HepG2 (cell line): ENCODE results near the gene ZNF770. TPM values are rescaled to one million over a fixed set of nuclear protein-coding genes. Genes with fewer than 3 reads are reported as not detected.

Experiments
- ATAC-seq: fragments of 200-7000 bp; cut with Tn5 transposase; 3 replicates; pipeline ENCODE4 v1.9.1; 2020; ENCODE audit warnings: mild to moderate bottlenecking, moderate library complexity
- BruUV-seq: library from RNA; stranded (reverse); fragments of 400-500 nt; replicated peaks from 2 replicates; lab custom pipeline; 2021; lab: Mats Ljungman, UMichigan
- CTCF ChIA-PET: fragments of 300-600 bp; formaldehyde crosslinking; extraction: SDS; loops from one replicate; lab custom pipeline; 2021; ENCODE audit warnings: low total read pairs, inconsistent platforms, low intra/inter-chr PET ratio; lab: Yijun Ruan, JAX
- POLR2A ChIA-PET: fragments of 350-600 bp; sonication (Branson Sonifier 250); formaldehyde crosslinking; loops from one replicate; lab custom pipeline; 2020; ENCODE audit warnings: antibody characterized with exemption, inconsistent platforms; lab: Yijun Ruan, JAX
- DNase-seq: peaks from one replicate; pipeline ENCODE4 v3.0.0-alpha.2; 2015; ENCODE audit warnings: low spot score
- FAIRE-seq: peaks from 3 replicates; lab custom pipeline; 2011; peaks lifted over from hg19 to GRCh38; lab: Jason Lieb, UNC
- H2AFZ ChIP-seq: one replicate; pipeline ENCODE4 v1.6.1; 2011; ENCODE audit warnings: low read length, inconsistent platforms
- H3K27ac ChIP-seq: fragments of 300-600 bp; 3 replicates; pipeline ENCODE4 v1.8.0; 2011; ENCODE audit warnings: mixed run types, mild to moderate bottlenecking, mixed read lengths, low read length, inconsistent platforms; ENCODE audit not compliant: insufficient read depth; ENCODE audit errors: extremely low read length
- H3K27me3 ChIP-seq, 2 experiments: fragments of 200-600 bp in 1 of 2; 2 replicates in 1 of 2; 3 replicates in 1 of 2; pipeline versions ENCODE4 v1.6.0 to v1.8.0; 2011; ENCODE audit warnings: low read length in 2 of 2, mild to moderate bottlenecking in 2 of 2, moderate library complexity in 2 of 2, inconsistent platforms in 1 of 2; ENCODE audit not compliant: insufficient read depth in 2 of 2, control insufficient read depth in 1 of 2
- H3K36me3 ChIP-seq, 2 experiments: fragments of 200-600 bp in 1 of 2; replicated peaks in 1 of 2; 2 replicates in 1 of 2; 3 replicates in 1 of 2; pipeline versions ENCODE4 v1.5.1 to v1.8.0; 2011; ENCODE audit warnings: low read length in 2 of 2, inconsistent platforms in 1 of 2; ENCODE audit not compliant: insufficient read depth in 2 of 2, control insufficient read depth in 1 of 2
- H3K4me1 ChIP-seq: 2 replicates; pipeline ENCODE4 v1.5.1; 2012; ENCODE audit warnings: low read length, inconsistent platforms; ENCODE audit not compliant: insufficient read depth
- H3K4me2 ChIP-seq: 2 replicates; pipeline ENCODE4 v1.6.0; 2011; ENCODE audit warnings: low read depth, low read length, inconsistent platforms
- H3K4me3 ChIP-seq, 3 experiments: fragments of 200-600 bp in 1 of 3; sonication (generic), shearing (Covaris generic) in 1 of 3; replicated peaks in 1 of 3; 2 replicates each; pipeline ENCODE4 v1.5.1; 2011 to 2016; ENCODE audit warnings: low read length in 3 of 3, inconsistent platforms in 2 of 3, low read depth in 2 of 3, mild to moderate bottlenecking in 2 of 3, control low read depth in 1 of 3, mixed read lengths in 1 of 3; ENCODE audit not compliant: insufficient read depth in 1 of 3
- H3K79me2 ChIP-seq: one replicate; pipeline ENCODE4 v1.6.1; 2011; ENCODE audit warnings: low read length, inconsistent platforms; ENCODE audit not compliant: insufficient read depth
- H3K9ac ChIP-seq: 2 replicates; pipeline ENCODE4 v1.6.0; 2011; ENCODE audit warnings: mild to moderate bottlenecking, low read depth, low read length, inconsistent platforms; ENCODE audit not compliant: insufficient read depth
- H3K9me3 ChIP-seq: 2 replicates; pipeline ENCODE4 v1.5.1; 2012; ENCODE audit warnings: mild to moderate bottlenecking, low read length
- H4K20me1 ChIP-seq: 2 replicates; pipeline ENCODE4 v1.6.0; 2011; ENCODE audit warnings: inconsistent platforms, mild to moderate bottlenecking, low read length, moderate library complexity; ENCODE audit not compliant: insufficient read depth
- DBP ChIP-seq: sonication (generic); formaldehyde crosslinking; IDR thresholded peaks from 2 replicates; pipeline ENCODE4 v1.4.0; 2020; ENCODE audit warnings: missing genetic modification reagents; ENCODE audit errors: not compliant biosample characterization
- KDM5A ChIP-seq: fragments of 200-600 bp; sonication (generic); IDR thresholded peaks from 2 replicates; pipeline ENCODE4 v1.7.0; 2018; ENCODE audit warnings: antibody characterized with exemption, mild to moderate bottlenecking, low read length, borderline replicate concordance
- KIAA2018 ChIP-seq: sonication (generic); formaldehyde crosslinking; IDR thresholded peaks from 2 replicates; pipeline ENCODE4 v1.5.0; 2020; ENCODE audit warnings: mild to moderate bottlenecking, missing genetic modification reagents, borderline replicate concordance
- TOPORS ChIP-seq: sonication (generic); formaldehyde crosslinking; IDR thresholded peaks from 2 replicates; pipeline ENCODE4 v1.8.0; 2023; ENCODE audit warnings: mild to moderate bottlenecking, missing genetic modification reagents
- ZNF232 ChIP-seq: sonication (generic); formaldehyde crosslinking; IDR thresholded peaks from 2 replicates; pipeline ENCODE4 v1.4.0; 2020; ENCODE audit warnings: missing genetic modification reagents, borderline replicate concordance
- ZNF674 ChIP-seq: sonication (generic); formaldehyde crosslinking; IDR thresholded peaks from 2 replicates; pipeline ENCODE4 v1.5.0; 2020; ENCODE audit warnings: low read depth, mild to moderate bottlenecking, missing genetic modification reagents
- ZNF773 ChIP-seq: sonication (generic); formaldehyde crosslinking; IDR thresholded peaks from 2 replicates; pipeline ENCODE4 v1.4.0; 2020; ENCODE audit warnings: missing genetic modification reagents, borderline replicate concordance
- ZNF784 ChIP-seq: sonication (generic); formaldehyde crosslinking; IDR thresholded peaks from 2 replicates; pipeline ENCODE4 v1.5.1; 2020; ENCODE audit warnings: missing genetic modification reagents, mild to moderate bottlenecking, borderline replicate concordance
- WGBS: methylation state at CpG from one replicate; pipeline ENCODE4 v1.1.6; 2017; ENCODE audit warnings: low lambda C conversion rate; 5-methylcytosine and 5-hydroxymethylcytosine counted together
- in situ Hi-C: cut with HindIII; loops from 2 replicates; pipeline ENCODE4 v1.10.0; 2017; ENCODE audit warnings: low pct_unique_long_range_greater_than_20kb; ENCODE audit not compliant: extremely low pct_ligation_motif_present
- intact Hi-C: fragments of 100-400 bp; cut with micrococcal nuclease; formaldehyde crosslinking; loops from one replicate; pipeline ENCODE4 v1.10.0; 2022; ENCODE audit not compliant: unreplicated experiment
- polyA plus RNA-seq, 8 experiments: library from polyadenylated mRNA; depleted of rRNA in 3 of 8; stranded (reverse) in 7 of 8; unstranded in 1 of 8; fragments of >200 nt; fragmentation: Illumina TruSeq in 4 of 8; extraction: Trizol in 4 of 8; gene quantifications; 2 replicates each; pipeline versions ENCODE4 v1.2.1 to v1.2.3, GENCODE V29; 2011 to 2016; ENCODE audit warnings: low read depth in 4 of 8, missing spikeins in 1 of 8, mixed read lengths in 1 of 8; ENCODE audit not compliant: insufficient read depth in 1 of 8
- total RNA-seq, 5 experiments: library from RNA; depleted of rRNA; stranded (reverse); fragments of >200 nt; fragmentation: Illumina TruSeq; extraction: Trizol; gene quantifications; 2 replicates each; pipeline ENCODE4 v1.2.3, GENCODE V29; 2016; ENCODE audit warnings: low read depth in 1 of 5

The ZNF770 gene
- total and polyA plus RNA-seq, 2 of the 13 experiments (the other 11 are each of a cell fraction or from before 2014, with no cell fraction given) = 15.5 to 33.1 TPM

- H3K27me3 ChIP-seq = no peaks in the 10 kb centered on the region
- H2AFZ ChIP-seq = no peak overlapping the region
- ATAC-seq = no peak
- H3K27ac ChIP-seq = no peak overlapping the region
- no peak for DNase-seq
- CTCF ChIA-PET = no interaction called here
- no peaks in the 10 kb centered on the region for H3K9me3 ChIP-seq
- no peak overlapping the region for H3K9ac ChIP-seq
- in situ Hi-C loops (no loop called here), intact Hi-C loops (no loop called here)
- BruUV-seq = no TSS peak
- peaks cover 1 to 34% of the 10 kb centered on the region in 2 experiments for H3K36me3 ChIP-seq
- H3K4me3 ChIP-seq = no peak overlapping the region
- TF ChIP-seq ZNF674 (CRISPR knock-in tag) = no peak
- no peak for TF ChIP-seq KDM5A
- no peak for TF ChIP-seq ZNF773 (CRISPR knock-in tag)
- TF ChIP-seq ZNF232 (CRISPR knock-in tag) = no peak
- H3K4me2 ChIP-seq = no peak overlapping the region
- 96% methylated on average over 8 of the region's 8 CpGs for WGBS
- H4K20me1 ChIP-seq = no peaks in the 10 kb centered on the region
- POLR2A ChIA-PET = no interaction called here
- peaks cover 2% of the 10 kb centered on the region for H3K79me2 ChIP-seq
- H3K4me1 ChIP-seq = no peaks in the 10 kb centered on the region
- no peak for FAIRE-seq
These were observed 34.2 kb downstream of the ZNF770 start for GRCh38 chr15:34953851-34954250.

- Histone ChIP-seq H3K27me3 (no peaks in the 10 kb centered on the region), H3K36me3 (peaks cover 0 to 39% of the 10 kb centered on the region in 2 experiments; a peak in 4 of 5 replicates), H3K4me3 (no peak overlapping the region), H3K9ac (no peak overlapping the region), H3K79me2 (peaks cover 2% of the 10 kb centered on the region), H2AFZ (no peak overlapping the region), H3K4me1 (no peaks in the 10 kb centered on the region), H3K4me2 (no peak overlapping the region), H4K20me1 (no peaks in the 10 kb centered on the region), H3K9me3 (no peaks in the 10 kb centered on the region), H3K27ac (no peak overlapping the region)
- in situ Hi-C loops = no loop called here
- no TSS peak for BruUV-seq
- intact Hi-C loops = no loop called here
- ATAC-seq = no peak
- CTCF ChIA-PET = no interaction called here
- FAIRE-seq = no peak
- POLR2A ChIA-PET = no interaction called here
- DNase-seq = no peak
- TF ChIP-seq ZNF784 (no peak), KIAA2018 (CRISPR knock-in tag) (no peak), DBP (no peak), TOPORS (CRISPR knock-in tag) (no peak)
These were observed 35.6 kb downstream of the ZNF770 start for GRCh38 chr15:34952481-34952880.
